HCT116 (cell line): ENCODE results near the gene VSTM2B. TPM values are rescaled to one million over a fixed set of nuclear protein-coding genes. Genes with fewer than 3 reads are reported as not detected.

ENCODE experiments used
- ATAC-seq: fragments of 200-7000 bp; cut with Tn5 transposase; 2 replicates; pipeline ENCODE4 v1.9.1; 2020; ENCODE audit warnings: mild to moderate bottlenecking, moderate library complexity
- BruUV-seq: library from RNA; stranded (reverse); fragments of 400-500 nt; replicated peaks from 2 replicates; lab custom pipeline; 2021; lab: Mats Ljungman, UMichigan
- CTCF ChIA-PET: fragments of 300-600 bp; sonication (Branson Sonifier 250); formaldehyde crosslinking; loops from one replicate; lab custom pipeline; 2021; ENCODE audit warnings: antibody characterized with exemption; lab: Charles Lee
- POLR2A ChIA-PET: fragments of 300-600, 350-600 bp; sonication (Branson Sonifier 250); formaldehyde crosslinking; loops from one replicate; lab custom pipeline; 2021; ENCODE audit warnings: antibody characterized with exemption; lab: Charles Lee
- RAD21 ChIA-PET, 2 experiments: fragments of 300-600 bp; sonication (Branson Sonifier 250); formaldehyde crosslinking; loops; one replicate each; lab custom pipeline; 2023; ENCODE audit warnings: low total read pairs in 2 of 2; ENCODE audit not compliant: uncharacterized antibody in 2 of 2, unreplicated experiment in 2 of 2, low non-redundant PET in 1 of 2; lab: Charles Lee
- DNase-seq: peaks from one replicate; pipeline ENCODE4 v3.0.0-alpha.2; 2010; ENCODE audit warnings: low read depth, low spot score
- H2AFZ ChIP-seq: fragments of 200-600 bp; shearing (Covaris generic), sonication (generic); 2 replicates; pipeline ENCODE4 v1.6.1; 2017; ENCODE audit warnings: low read depth, mixed run types, mixed read lengths, antibody characterized with exemption, low read length; ENCODE audit not compliant: poor library complexity, severe bottlenecking
- H3K27ac ChIP-seq: 2 replicates; pipeline ENCODE4 v1.5.1; 2012; ENCODE audit warnings: low read depth, low read length
- H3K27me3 ChIP-seq: fragments of 200-600 bp; sonication (generic); 2 replicates; pipeline ENCODE4 v1.6.1; 2016; ENCODE audit warnings: mixed run types, low read length, mixed read lengths; ENCODE audit not compliant: insufficient read depth
- H3K36me3 ChIP-seq, 2 experiments: fragments of 200-500 bp in 1 of 2; fragments of 200-600 bp in 1 of 2; sonication (Bioruptor generic) in 1 of 2; sonication (generic) in 1 of 2; 2 replicates each; pipeline versions ENCODE4 v1.5.1 to v1.6.1; 2014 to 2016; ENCODE audit warnings: low read length in 2 of 2, inconsistent platforms in 1 of 2, mixed read lengths in 1 of 2, mixed run types in 1 of 2; ENCODE audit not compliant: insufficient read depth in 2 of 2, control insufficient read depth in 1 of 2
- H3K4me1 ChIP-seq, 2 experiments: fragments of 200-600 bp in 1 of 2; sonication (generic) in 1 of 2; 2 replicates each; pipeline versions ENCODE4 v1.5.1 to v1.6.1; 2012 to 2017; ENCODE audit warnings: low read length in 2 of 2, inconsistent platforms in 1 of 2, mild to moderate bottlenecking in 1 of 2, mixed read lengths in 1 of 2, mixed run types in 1 of 2, moderate library complexity in 1 of 2; ENCODE audit not compliant: insufficient read depth in 2 of 2, control insufficient read depth in 1 of 2
- H3K4me2 ChIP-seq: fragments of 200-600 bp; sonication (generic); 2 replicates; pipeline ENCODE4 v1.6.1; 2017; ENCODE audit warnings: mixed run types, low read length, mixed read lengths
- H3K4me3 ChIP-seq, 2 experiments: fragments of 200-600 bp in 1 of 2; sonication (generic) in 1 of 2; replicated peaks in 1 of 2; 2 replicates each; pipeline ENCODE4 v1.5.1; 2011 to 2016; ENCODE audit warnings: low read length in 2 of 2, control low read depth in 1 of 2, low read depth in 1 of 2, mild to moderate bottlenecking in 1 of 2, mixed read lengths in 1 of 2, mixed run types in 1 of 2
- H3K79me2 ChIP-seq: fragments of 200-600 bp; sonication (generic); 2 replicates; pipeline ENCODE4 v1.6.1; 2017; ENCODE audit warnings: mild to moderate bottlenecking, mixed run types, low read length, moderate library complexity, mixed read lengths; ENCODE audit not compliant: insufficient read depth
- H3K9ac ChIP-seq: fragments of 200-600 bp; sonication (generic); 2 replicates; pipeline ENCODE4 v1.6.1; 2016; ENCODE audit warnings: low read length, mixed read lengths
- H3K9me2 ChIP-seq: fragments of 200-600 bp; sonication (generic), shearing (Covaris generic); 2 replicates; pipeline ENCODE4 v1.6.1; 2017; ENCODE audit warnings: mixed run types, mild to moderate bottlenecking, moderate library complexity; ENCODE audit not compliant: insufficient read depth
- H3K9me3 ChIP-seq, 2 experiments: fragments of 200-500 bp in 1 of 2; fragments of 200-600 bp in 1 of 2; sonication (Bioruptor generic) in 1 of 2; sonication (generic) in 1 of 2; 2 replicates each; pipeline ENCODE4 v1.6.1; 2014 to 2017; ENCODE audit warnings: low read length in 2 of 2, mixed read lengths in 2 of 2, inconsistent platforms in 1 of 2, low read depth in 1 of 2, mild to moderate bottlenecking in 1 of 2, mixed run types in 1 of 2, moderate library complexity in 1 of 2; ENCODE audit not compliant: control insufficient read depth in 1 of 2, insufficient read depth in 1 of 2
- H4K20me1 ChIP-seq: fragments of 200-600 bp; sonication (generic), shearing (Covaris generic); 2 replicates; pipeline ENCODE4 v1.6.1; 2017; ENCODE audit warnings: mixed run types, mild to moderate bottlenecking, moderate library complexity; ENCODE audit not compliant: insufficient read depth
- CBX3 ChIP-seq: IDR thresholded peaks from 2 replicates; pipeline ENCODE4 v1.6.1; 2012; ENCODE audit warnings: low read depth
- CEBPB ChIP-seq: IDR thresholded peaks from 2 replicates; pipeline ENCODE4 v1.6.1; 2012; ENCODE audit warnings: low read depth
- ELF1 ChIP-seq: IDR thresholded peaks from 2 replicates; pipeline ENCODE4 v1.6.1; 2012; ENCODE audit warnings: low read depth, borderline replicate concordance
- EZH2 ChIP-seq: fragments of 200-600 bp; sonication (generic); IDR thresholded peaks from 2 replicates; pipeline ENCODE4 v1.6.1; 2017; ENCODE audit warnings: antibody characterized with exemption, mixed run types
- EZH2phosphoT487 ChIP-seq: fragments of 200-600 bp; IDR thresholded peaks from 2 replicates; pipeline ENCODE4 v1.6.1; 2018; ENCODE audit warnings: antibody characterized with exemption, borderline replicate concordance
- MAX ChIP-seq: IDR thresholded peaks from 2 replicates; pipeline ENCODE4 v1.6.1; 2012
- RAD21 ChIP-seq: IDR thresholded peaks from 2 replicates; pipeline ENCODE4 v1.6.1; 2012; ENCODE audit warnings: low read depth, mild to moderate bottlenecking
- SIN3A ChIP-seq: IDR thresholded peaks from 2 replicates; pipeline ENCODE4 v1.6.1; 2012; ENCODE audit warnings: low read depth
- SP1 ChIP-seq: IDR thresholded peaks from 2 replicates; pipeline ENCODE4 v1.6.1; 2012; ENCODE audit warnings: low read depth
- SRF ChIP-seq: IDR thresholded peaks from 2 replicates; pipeline ENCODE4 v1.6.1; 2012; ENCODE audit warnings: low read depth
- TCF7L2 ChIP-seq: IDR thresholded peaks from 2 replicates; pipeline ENCODE4 v1.7.0; 2011; ENCODE audit warnings: borderline replicate concordance, inconsistent platforms; ENCODE audit not compliant: insufficient read depth, insufficient read length; ENCODE audit errors: extremely low read depth
- YY1 ChIP-seq: IDR thresholded peaks from 2 replicates; pipeline ENCODE4 v1.6.1; 2011; ENCODE audit warnings: low read length, low read depth, moderate library complexity, mild to moderate bottlenecking; ENCODE audit not compliant: insufficient replicate concordance; ENCODE audit errors: extremely low read depth
- ZBTB33 ChIP-seq: IDR thresholded peaks from 2 replicates; pipeline ENCODE4 v1.6.1; 2011; ENCODE audit warnings: mild to moderate bottlenecking, low read length, moderate library complexity; ENCODE audit not compliant: insufficient replicate concordance; ENCODE audit errors: extremely low read depth
- ZFX ChIP-seq: fragments of 450-650 bp; IDR thresholded peaks from 2 replicates; pipeline ENCODE4 v1.6.1; 2017
- ZNF274 ChIP-seq: fragments of 200-500 bp; sonication (Bioruptor generic); IDR thresholded peaks from 2 replicates; pipeline ENCODE4 v1.6.1; 2014; ENCODE audit warnings: mild to moderate bottlenecking, low read depth, low read length, inconsistent platforms
- intact Hi-C: fragments of 100-400 bp; cut with micrococcal nuclease; formaldehyde crosslinking; loops from 2 replicates; pipeline ENCODE4 v1.10.0; 2022
- total RNA-seq: library from RNA; stranded (reverse); gene quantifications from one replicate; pipeline ENCODE4 v1.2.1, GENCODE V29; 2021; ENCODE audit not compliant: unreplicated experiment

Gene VSTM2B
- total RNA-seq, 1 experiment from 2014 or later, result not detected

GRCh38 chr19:29547981-29548380, 22.2 kb downstream of the VSTM2B start (continued):
- TF ChIP-seq CEBPB (no peak), ZNF274 (no peak), ZBTB33 (no peak)
- TF ChIP-seq, all 23 proteins: peak for 0

- CTCF ChIA-PET, result no interaction called here
These were observed 22.8 kb downstream of the VSTM2B start for GRCh38 chr19:29548483-29549085.

More at GRCh38 chr19:29548483-29549085, 22.8 kb downstream of the VSTM2B start:
- ATAC-seq (no peak), DNase-seq (no peak)
- no peak overlapping the region for H2AFZ ChIP-seq
- no peak overlapping the region for H3K9ac ChIP-seq
- no peak overlapping the region for H3K4me2 ChIP-seq
- no peak overlapping the region for H3K4me3 ChIP-seq
- H4K20me1 ChIP-seq, result no peaks in the 10 kb centered on the region
- intact Hi-C loops, result no loop called here
- RAD21 ChIA-PET, result no interaction called here
- no peaks in the 10 kb centered on the region for H3K9me2 ChIP-seq
- no TSS peak for BruUV-seq
- H3K4me1 ChIP-seq, result no peaks in the 10 kb centered on the region
- H3K27me3 ChIP-seq, result 0 out of 2 replicates have a peak, but pooled peaks cover 6% of the 10 kb centered on the region
- H3K9me3 ChIP-seq, result no peaks in the 10 kb centered on the region
- POLR2A ChIA-PET, result no interaction called here
- H3K36me3 ChIP-seq, result no peaks in the 10 kb centered on the region
- H3K79me2 ChIP-seq, result no peaks in the 10 kb centered on the region
- no peak overlapping the region for H3K27ac ChIP-seq
- TF ChIP-seq TCF7L2, result no peak
- TF ChIP-seq EZH2, result no peak
- TF ChIP-seq SRF, result no peak
- no peak for TF ChIP-seq ZBTB33
- TF ChIP-seq CEBPB, result no peak
- no peak for TF ChIP-seq CBX3
- TF ChIP-seq ELF1, result no peak
- no peak for TF ChIP-seq EZH2phosphoT487
- no peak for TF ChIP-seq YY1
- no peak for TF ChIP-seq SIN3A
- TF ChIP-seq MAX, result no peak
- no peak for TF ChIP-seq ZFX
- no peak for TF ChIP-seq RAD21
- no peak for TF ChIP-seq SP1
